Stomach (tissue), 4 donors: Measurements from ENCODE around the gene NUP210.
"Not testable (repeated sequence)": the region's sequence is repeated elsewhere in the genome, so short reads cannot be mapped to it uniquely, and the experiment has no call there.

ENCODE experiments used
- CTCF ChIP-seq, 7 experiments: fragments of 450-650 bp in 4 of 7; fragments of 200-600 bp in 3 of 7; sonication (generic) in 3 of 7; IDR thresholded peaks; one replicate each; pipeline ENCODE4 v1.5.1; 2016 to 2019; ENCODE audit warnings: antibody characterized with exemption in 7 of 7, control low read depth in 2 of 7, mild to moderate bottlenecking in 1 of 7
- POLR2AphosphoS5 ChIP-seq, 3 donors: sonication (generic); formaldehyde crosslinking; IDR thresholded peaks; one replicate each; pipeline ENCODE4 v1.6.1; 2016; ENCODE audit warnings: antibody characterized with exemption in 3 of 3

- TF ChIP-seq POLR2AphosphoS5, CTCF (IDR thresholded peaks at IDR 0.05): not testable (repeated sequence)
Measured at GRCh38 chr3:13430411-13430875, 10.3 kb upstream of the NUP210 start.
